IMR-90 (cell line): ENCODE data around the gene PDZD7. TPM values are rescaled to one million over a fixed set of nuclear protein-coding genes. Genes with fewer than 3 reads are reported as not detected.

Source experiments
- ATAC-seq: fragments of 200-7000 bp; cut with Tn5 transposase; 2 replicates; pipeline ENCODE4 v1.9.1; 2020; ENCODE audit warnings: low read depth, mild to moderate bottlenecking, moderate library complexity
- BruUV-seq: library from RNA; stranded (reverse); fragments of 400-500 nt; replicated peaks from 2 replicates; lab custom pipeline; 2021; lab: Mats Ljungman, UMichigan
- CTCF ChIA-PET: fragments of 300-600 bp; formaldehyde crosslinking; extraction: SDS; loops from one replicate; lab custom pipeline; 2021; ENCODE audit warnings: antibody characterized with exemption; lab: Yijun Ruan, JAX
- POLR2A ChIA-PET: fragments of 300-600 bp; sonication (Branson Sonifier 250); formaldehyde crosslinking; loops from one replicate; lab custom pipeline; 2022; ENCODE audit warnings: antibody characterized with exemption; ENCODE audit not compliant: unreplicated experiment; lab: Charles Lee
- DNase-seq: peaks from one replicate; pipeline ENCODE4 v3.0.0; 2013
- H2AFZ ChIP-seq: replicated peaks from 2 replicates; pipeline ENCODE3; 2013; ENCODE audit warnings: low read length, mild to moderate bottlenecking; ENCODE audit not compliant: poor library complexity
- H2AK5ac ChIP-seq: 2 replicates; pipeline ENCODE4 v1.6.1; 2013; ENCODE audit warnings: low read depth, low read length, inconsistent platforms
- H2AK9ac ChIP-seq: replicated peaks from 2 replicates; pipeline ENCODE3; 2013; ENCODE audit warnings: mild to moderate bottlenecking, low read depth, low read length, moderate library complexity; ENCODE audit not compliant: poor library complexity
- H2BK120ac ChIP-seq: 2 replicates; pipeline ENCODE4 v1.6.1; 2013; ENCODE audit warnings: low read depth, low read length, inconsistent platforms
- H2BK15ac ChIP-seq: 3 replicates; pipeline ENCODE4 v1.6.1; 2013; ENCODE audit warnings: low read depth, low read length, inconsistent platforms
- H2BK20ac ChIP-seq: 2 replicates; pipeline ENCODE4 v1.6.1; 2013; ENCODE audit warnings: low read depth, mild to moderate bottlenecking, inconsistent platforms, low read length, moderate library complexity
- H2BK5ac ChIP-seq: 2 replicates; pipeline ENCODE4 v1.6.1; 2013; ENCODE audit warnings: mild to moderate bottlenecking, low read depth, low read length, inconsistent platforms; ENCODE audit not compliant: poor library complexity, severe bottlenecking
- H3K14ac ChIP-seq: replicated peaks from 2 replicates; pipeline ENCODE4 v1.6.1; 2013; ENCODE audit warnings: low read depth, low read length, inconsistent platforms
- H3K18ac ChIP-seq: 2 replicates; pipeline ENCODE4 v1.6.1; 2013; ENCODE audit warnings: low read depth, low read length, control low read depth
- H3K23ac ChIP-seq: 2 replicates; pipeline ENCODE4 v1.6.1; 2013; ENCODE audit warnings: low read depth, low read length, inconsistent platforms
- H3K27ac ChIP-seq: 2 replicates; pipeline ENCODE4 v1.5.1; 2013; ENCODE audit warnings: mild to moderate bottlenecking, control low read depth, low read length; ENCODE audit not compliant: insufficient read depth
- H3K27me3 ChIP-seq: 2 replicates; pipeline ENCODE4 v1.6.1; 2013; ENCODE audit warnings: low read length; ENCODE audit not compliant: control insufficient read depth, insufficient read depth
- H3K36me3 ChIP-seq: 2 replicates; pipeline ENCODE4 v1.6.1; 2013; ENCODE audit warnings: low read length, mixed read lengths; ENCODE audit not compliant: control insufficient read depth, insufficient read depth
- H3K4ac ChIP-seq: 2 replicates; pipeline ENCODE4 v1.6.1; 2013; ENCODE audit warnings: low read depth, low read length, inconsistent platforms
- H3K4me1 ChIP-seq: 2 replicates; pipeline ENCODE4 v1.6.1; 2013; ENCODE audit warnings: low read length, mixed read lengths; ENCODE audit not compliant: control insufficient read depth, insufficient read depth
- H3K4me2 ChIP-seq: 2 replicates; pipeline ENCODE4 v1.6.1; 2013; ENCODE audit warnings: low read depth, mild to moderate bottlenecking, control low read depth, low read length, moderate library complexity
- H3K4me3 ChIP-seq: 2 replicates; pipeline ENCODE4 v1.5.1; 2013; ENCODE audit warnings: low read depth, mild to moderate bottlenecking, control low read depth, low read length, moderate library complexity; ENCODE audit not compliant: insufficient read depth
- H3K56ac ChIP-seq: 2 replicates; pipeline ENCODE4 v1.6.1; 2013; ENCODE audit warnings: low read length, inconsistent platforms; ENCODE audit not compliant: insufficient read depth; ENCODE audit errors: extremely low read depth
- H3K79me1 ChIP-seq, 2 experiments: 2 replicates each; pipeline ENCODE4 v1.6.1; 2013; ENCODE audit warnings: low read length in 2 of 2, inconsistent platforms in 1 of 2, low read depth in 1 of 2
- H3K9ac ChIP-seq: 2 replicates; pipeline ENCODE4 v1.6.1; 2013; ENCODE audit warnings: low read depth, low read length, control low read depth
- H3K9me1 ChIP-seq: 2 replicates; pipeline ENCODE4 v1.6.1; 2013; ENCODE audit warnings: low read length, inconsistent platforms; ENCODE audit not compliant: insufficient read depth
- H3K9me3 ChIP-seq: 2 replicates; pipeline ENCODE4 v1.6.1; 2013; ENCODE audit warnings: low read length; ENCODE audit not compliant: control insufficient read depth, insufficient read depth
- H4K20me1 ChIP-seq: 2 replicates; pipeline ENCODE4 v1.6.1; 2013; ENCODE audit warnings: low read length, inconsistent platforms; ENCODE audit not compliant: insufficient read depth
- H4K5ac ChIP-seq: 2 replicates; pipeline ENCODE4 v1.6.1; 2013; ENCODE audit warnings: mild to moderate bottlenecking, low read depth, low read length, control low read depth
- H4K8ac ChIP-seq, 2 experiments: 2 replicates each; pipeline ENCODE4 v1.6.1; 2013; ENCODE audit warnings: low read depth in 2 of 2, low read length in 2 of 2, control low read depth in 1 of 2, inconsistent platforms in 1 of 2
- H4K91ac ChIP-seq: 2 replicates; pipeline ENCODE4 v1.6.1; 2013; ENCODE audit warnings: low read depth, low read length, inconsistent platforms; ENCODE audit not compliant: insufficient read depth
- CTCF ChIP-seq: conservative IDR thresholded peaks from 2 replicates; pipeline ENCODE4 v1.5.1; 2012; ENCODE audit warnings: mild to moderate bottlenecking, low read depth, low read length, improper control_type of control experiment
- MAFK ChIP-seq: IDR thresholded peaks from 2 replicates; pipeline ENCODE4 v1.6.1; 2012; ENCODE audit warnings: low read depth, low read length, improper control_type of control experiment
- RFX5 ChIP-seq: IDR thresholded peaks from 2 replicates; pipeline ENCODE4 v1.8.0; 2012; ENCODE audit warnings: low read depth, mild to moderate bottlenecking, low read length, moderate library complexity
- WGBS, 2 experiments: methylation state at CpG; one replicate each; pipeline versions ENCODE4 v1.1.5 to v1.1.7; 2013; ENCODE audit warnings: missing lambda C conversion rate in 2 of 2; ENCODE audit not compliant: insufficient read length in 1 of 2; ENCODE audit errors: extremely low coverage in 2 of 2; 5-methylcytosine and 5-hydroxymethylcytosine counted together
- dilution Hi-C: fragments of 300-500 bp; cut with HindIII; formaldehyde crosslinking; loops from one replicate; pipeline ENCODE4 v1.14.3; 2018; ENCODE audit warnings: low sequenced_read_pairs; ENCODE audit not compliant: unreplicated experiment
- in situ Hi-C: fragments of 300-500 bp; cut with MboI; formaldehyde crosslinking; loops from 3 replicates; pipeline ENCODE4 v1.14.3; 2019; ENCODE audit warnings: low sequenced_read_pairs, inconsistent platforms, mixed read lengths
- intact Hi-C: fragments of 100-400 bp; cut with micrococcal nuclease; formaldehyde crosslinking; loops from 2 replicates; pipeline ENCODE4 v1.10.0; 2022
- polyA plus RNA-seq, 3 experiments: library from polyadenylated mRNA; depleted of rRNA; stranded (reverse); fragments of >200 nt; gene quantifications; 2 replicates each; pipeline ENCODE4 v1.2.3, GENCODE V29; 2012; ENCODE audit warnings: low replicate concordance in 1 of 3
- total RNA-seq: library from RNA; depleted of rRNA; stranded (reverse); fragments of >200 nt; gene quantifications from 2 replicates; pipeline ENCODE4 v1.2.3, GENCODE V29; 2012

Gene PDZD7
- total and polyA plus RNA-seq, 2 of the 4 experiments (the other 2 are of a cell fraction) = 0.90 to 1.5 TPM

- Histone ChIP-seq H3K36me3 (no peaks in the 10 kb centered on the region), H3K14ac (no peak overlapping the region), H2BK20ac (no peak overlapping the region), H3K23ac (no peak overlapping the region), H3K27me3 (peaks cover 19% of the 10 kb centered on the region), H4K20me1 (no peaks in the 10 kb centered on the region), H2BK120ac (no peak overlapping the region), H3K9ac (no peak overlapping the region), H2BK15ac (no peak overlapping the region), H2BK5ac (no peak overlapping the region), H3K4me2 (no peak overlapping the region), H4K5ac (no peak overlapping the region), H3K4me1 (peaks cover 15% of the 10 kb centered on the region), H3K79me1 (peaks cover 0 to 2% of the 10 kb centered on the region in 2 experiments; a peak in 1 of 4 replicates), H2AK9ac (no peak overlapping the region), H3K4me3 (no peak overlapping the region), H4K8ac (no peak overlapping the region), H2AFZ (no peak overlapping the region), H4K91ac (no peak overlapping the region), H3K18ac (no peak overlapping the region), H3K56ac (no peak overlapping the region), H3K9me3 (no peaks in the 10 kb centered on the region), H3K27ac (no peak overlapping the region), H2AK5ac (no peak overlapping the region), H3K9me1 (peaks cover 8% of the 10 kb centered on the region; the same call in 1 of the 2 replicates), H3K4ac (no peak overlapping the region)
- TF ChIP-seq RFX5 (no peak), MAFK (no peak), CTCF (no peak)
- WGBS, 2 experiments = 34% methylated on average over 25 of the region's 62 CpGs; no CpG with 5 or more reads in 1 of the 2 experiments
- in situ Hi-C loops (no loop called here), intact Hi-C loops (no loop called here), dilution Hi-C loops (no loop called here)
- ChIA-PET POLR2A (no interaction called here), CTCF (interaction anchor here (1.7 to 1.9 kb wide), 2 partner anchors 9 to 19 kb away, joined by 9 to 11 read pairs; no protein-coding TSS in a partner anchor)
- ATAC-seq (no peak), DNase-seq (no peak)
- no TSS peak for BruUV-seq
Observed at GRCh38 chr10:101047961-101048892, 17.3 kb upstream of the PDZD7 start.
